Measurements from ENCODE around the gene AIMP1.

The AIMP1 gene

GRCh38 chr4:106315968-106316772 lies at the start of gene AIMP1, which contains the start of gene TBCK:
Gene AIMP1 (plus strand): TSS chr4:106316550. CDS start chr4:106325010, 8,460 bp downstream.
Gene TBCK (minus strand): TSS chr4:106316209. CDS start chr4:106308960, 7,249 bp downstream.
- DNase-seq: peak; percentile 76

- no peak for DNase-seq
Measured at GRCh38 chr4:106268786-106269185, 47.6 kb upstream of the AIMP1 start.

GRCh38 chr4:106269711-106270110 lies 46.6 kb upstream of the AIMP1 start:
- no peak for DNase-seq

GRCh38 chr4:106270736-106271135 lies 45.6 kb upstream of the AIMP1 start:
- no peak for DNase-seq

GRCh38 chr4:106273831-106274230 lies 42.5 kb upstream of the AIMP1 start:
- DNase-seq: no peak

- DNase-seq: no peak
Measured at GRCh38 chr4:106277140-106277675, 39.1 kb upstream of the AIMP1 start.

- no peak for DNase-seq
Measured at GRCh38 chr4:106284227-106284626, 32.1 kb upstream of the AIMP1 start.

GRCh38 chr4:106286611-106287010 lies 29.7 kb upstream of the AIMP1 start:
- no peak for DNase-seq

- no peak for DNase-seq
Measured at GRCh38 chr4:106287353-106287969, 28.9 kb upstream of the AIMP1 start.

GRCh38 chr4:106289737-106290136 lies 26.6 kb upstream of the AIMP1 start:
- DNase-seq: no peak

GRCh38 chr4:106291678-106292077 lies 24.7 kb upstream of the AIMP1 start:
- DNase-seq: no peak

- no peak for DNase-seq
Measured at GRCh38 chr4:106294062-106294461, 22.3 kb upstream of the AIMP1 start.

GRCh38 chr4:106297245-106298035 lies 18.9 kb upstream of the AIMP1 start:
- DNase-seq: no peak

- DNase-seq: no peak
Measured at GRCh38 chr4:106299977-106300376, 16.4 kb upstream of the AIMP1 start.

GRCh38 chr4:106301393-106302061 lies 14.8 kb upstream of the AIMP1 start:
- DNase-seq: no peak

GRCh38 chr4:106302062-106302438 lies 14.3 kb upstream of the AIMP1 start:
- DNase-seq: no peak

GRCh38 chr4:106303548-106304281 lies 12.6 kb upstream of the AIMP1 start:
- DNase-seq: no peak

GRCh38 chr4:106304632-106305031 lies 11.7 kb upstream of the AIMP1 start:
- DNase-seq: no peak

GRCh38 chr4:106305435-106306055 lies 10.8 kb upstream of the AIMP1 start:
- no peak for DNase-seq

GRCh38 chr4:106306561-106306960 lies 9.8 kb upstream of the AIMP1 start:
- no peak for DNase-seq

GRCh38 chr4:106312377-106312776 lies 4.0 kb upstream of the AIMP1 start:
- DNase-seq: no peak

Data from NCI-H1694 (cell line).